PC-9 (cell line): ENCODE data around the gene IL9R. TPM values are rescaled to one million over a fixed set of nuclear protein-coding genes. Genes with fewer than 3 reads are reported as not detected.

Source experiments
- Bru-seq: library from RNA; stranded (reverse); fragments of 400-500 nt; gene quantifications from one replicate; lab custom pipeline; 2021; lab: Mats Ljungman, UMichigan
- BruChase-seq, 2 experiments: library from RNA; stranded (reverse); fragments of 400-500 nt; gene quantifications; one replicate each; lab custom pipeline; 2021; lab: Mats Ljungman, UMichigan
- BruUV-seq: library from RNA; stranded (reverse); fragments of 400-500 nt; replicated peaks from 2 replicates; lab custom pipeline; 2021; lab: Mats Ljungman, UMichigan
- CTCF ChIA-PET: fragments of 300-600 bp; sonication (Branson Sonifier 250); formaldehyde crosslinking; loops from one replicate; lab custom pipeline; 2022; ENCODE audit warnings: antibody characterized with exemption; lab: Charles Lee
- POLR2A ChIA-PET: fragments of 300-600 bp; sonication (Branson Sonifier 250); formaldehyde crosslinking; loops from one replicate; lab custom pipeline; 2022; ENCODE audit warnings: antibody characterized with exemption; ENCODE audit not compliant: unreplicated experiment; lab: Charles Lee
- DNase-seq, 2 experiments: peaks; one replicate each; pipeline versions ENCODE4 v3.0.0 to v3.0.0-alpha.2; 2015 to 2022; ENCODE audit warnings: mixed read lengths in 1 of 2
- H2AFZ ChIP-seq: fragments of 200-600 bp; sonication (generic); 2 replicates; pipeline ENCODE4 v1.8.1; 2017; ENCODE audit warnings: antibody characterized with exemption
- H3F3A ChIP-seq: fragments of 200-600 bp; sonication (generic); 2 replicates; pipeline ENCODE4 v1.8.1; 2017; ENCODE audit warnings: antibody characterized with exemption, mild to moderate bottlenecking, low read depth; ENCODE audit not compliant: insufficient read depth
- H3K27ac ChIP-seq: fragments of 200-600 bp; sonication (generic); 2 replicates; pipeline ENCODE4 v1.6.1; 2016; ENCODE audit warnings: mixed run types
- H3K27me3 ChIP-seq: fragments of 200-600 bp; sonication (generic); 2 replicates; pipeline ENCODE4 v1.6.1; 2016; ENCODE audit warnings: low read depth, mixed run types; ENCODE audit not compliant: insufficient read depth
- H3K36me3 ChIP-seq: fragments of 200-600 bp; sonication (generic); 2 replicates; pipeline ENCODE4 v1.6.1; 2016; ENCODE audit warnings: low read depth, mixed run types
- H3K4me1 ChIP-seq: fragments of 200-600 bp; sonication (generic); replicated peaks from 2 replicates; pipeline ENCODE4 v1.6.1; 2016; ENCODE audit warnings: mixed run types; ENCODE audit not compliant: insufficient read depth
- H3K4me2 ChIP-seq: fragments of 200-600 bp; sonication (generic); 2 replicates; pipeline ENCODE4 v1.6.1; 2017; ENCODE audit warnings: mixed run types
- H3K4me3 ChIP-seq: fragments of 200-600 bp; sonication (generic); 2 replicates; pipeline ENCODE4 v1.6.1; 2016; ENCODE audit warnings: mixed run types
- H3K79me2 ChIP-seq: fragments of 200-600 bp; sonication (generic); 2 replicates; pipeline ENCODE4 v1.6.1; 2017; ENCODE audit warnings: low read depth, mixed run types
- H3K9me2 ChIP-seq: fragments of 200-600 bp; sonication (generic); 2 replicates; pipeline ENCODE4 v1.8.1; 2017; ENCODE audit warnings: mild to moderate bottlenecking; ENCODE audit not compliant: insufficient read depth
- H3K9me3 ChIP-seq: fragments of 200-600 bp; sonication (generic); 2 replicates; pipeline ENCODE4 v1.8.1; 2016; ENCODE audit warnings: low read depth; ENCODE audit not compliant: insufficient read depth
- H4K20me1 ChIP-seq: fragments of 200-600 bp; sonication (generic); 2 replicates; pipeline ENCODE4 v1.8.1; 2017; ENCODE audit not compliant: insufficient read depth
- CTCF ChIP-seq: fragments of 200-600 bp; sonication (generic); conservative IDR thresholded peaks from 2 replicates; pipeline ENCODE4 v1.6.1; 2017; ENCODE audit warnings: mixed run types, antibody characterized with exemption, mild to moderate bottlenecking, moderate library complexity
- EZH2 ChIP-seq: fragments of 200-600 bp; sonication (generic); IDR thresholded peaks from 2 replicates; pipeline ENCODE4 v1.8.0; 2017; ENCODE audit warnings: antibody characterized with exemption, low read depth
- intact Hi-C: fragments of 100-400 bp; cut with micrococcal nuclease; formaldehyde crosslinking; loops from one replicate; pipeline ENCODE4 v1.10.0; 2022; ENCODE audit not compliant: unreplicated experiment
- long read RNA-seq: library from polyadenylated mRNA; stranded (forward); transcript quantifications from one replicate; pipeline ENCODE4 v2.0.0, GENCODE V29; 2022
- total RNA-seq: library from RNA; stranded (reverse); gene quantifications from 2 replicates; pipeline ENCODE4 v1.2.3, GENCODE V29; 2021

Gene IL9R
- total RNA-seq (2.4 and 6.7 TPM in 2 replicates), Bru-seq, nascent RNA (not detected), BruChase-seq, experiment 1, labeled RNA remaining after a 2-hour chase (percentile 23 among the genes with signal in this experiment), BruChase-seq, experiment 2, labeled RNA remaining after a 6-hour chase (percentile 12 among the genes with signal in this experiment)
- long read RNA-seq = 0 reads

- Histone ChIP-seq H3K4me2 (no peak within 1 kb of the TSS), H3K4me1 (no peaks in the 10 kb centered on the region), H3K9me3 (no peaks in the 10 kb centered on the region), H3K79me2 (no peaks in the 10 kb centered on the region), H3K27me3 (no peaks in the 10 kb centered on the region), H2AFZ (no peak within 1 kb of the TSS), H4K20me1 (no peaks in the 10 kb centered on the region), H3K36me3 (no peaks in the 10 kb centered on the region), H3F3A (no peaks in the 10 kb centered on the region), H3K27ac (no peak within 1 kb of the TSS), H3K9me2 (no peaks in the 10 kb centered on the region), H3K4me3 (no peak within 1 kb of the TSS)
- no TSS peak for BruUV-seq
- POLR2A ChIA-PET = no interaction called here
- TF ChIP-seq CTCF = no peak
- no peak for TF ChIP-seq EZH2
- intact Hi-C loops = no loop called here
- DNase-seq = no peak
- CTCF ChIA-PET = no interaction called here
These were observed at the start of gene IL9R for GRCh38 chrX:155997436-155997835. Gene IL9R (plus strand): TSS chrX:155997696. CDS start chrX:155997760, 64 bp downstream.

- H3K27ac ChIP-seq = no peak overlapping the region
- H3K27me3 ChIP-seq = no peaks in the 10 kb centered on the region
- no peak overlapping the region for H2AFZ ChIP-seq
- no peaks in the 10 kb centered on the region for H3K36me3 ChIP-seq
- H3K79me2 ChIP-seq = no peaks in the 10 kb centered on the region
- TF ChIP-seq EZH2 (no peak), CTCF (no peak)
- intact Hi-C loops = no loop called here
- no peaks in the 10 kb centered on the region for H3K9me2 ChIP-seq
- no peaks in the 10 kb centered on the region for H3K9me3 ChIP-seq
- no peaks in the 10 kb centered on the region for H4K20me1 ChIP-seq
- no TSS peak for BruUV-seq
- DNase-seq = no peak
- H3F3A ChIP-seq = no peaks in the 10 kb centered on the region
- no peaks in the 10 kb centered on the region for H3K4me1 ChIP-seq
- no peak overlapping the region for H3K4me2 ChIP-seq
- no peak overlapping the region for H3K4me3 ChIP-seq
- ChIA-PET POLR2A (no interaction called here), CTCF (no interaction called here)
These were observed 48.4 kb upstream of the IL9R start for GRCh38 chrX:155949098-155949497.

- intact Hi-C loops = no loop called here
- Histone ChIP-seq H2AFZ (no peak overlapping the region), H4K20me1 (no peaks in the 10 kb centered on the region), H3K79me2 (no peaks in the 10 kb centered on the region), H3K9me2 (no peaks in the 10 kb centered on the region), H3K27ac (no peak overlapping the region), H3K4me1 (no peaks in the 10 kb centered on the region), H3K36me3 (no peaks in the 10 kb centered on the region), H3F3A (no peaks in the 10 kb centered on the region), H3K4me3 (no peak overlapping the region), H3K27me3 (no peaks in the 10 kb centered on the region), H3K9me3 (no peaks in the 10 kb centered on the region), H3K4me2 (no peak overlapping the region)
- no TSS peak for BruUV-seq
- CTCF ChIA-PET = no interaction called here
- TF ChIP-seq EZH2 (no peak), CTCF (no peak)
- POLR2A ChIA-PET = no interaction called here
- no peak for DNase-seq
These were observed 46.2 kb upstream of the IL9R start for GRCh38 chrX:155951237-155951789.
